ENCODE measurements around the gene CNIH3.
"Not testable (repeated sequence)": the region's sequence is repeated elsewhere in the genome, so short reads cannot be mapped to it uniquely, and the experiment has no call there.

The CNIH3 gene

GRCh38 chr1:224615861-224616755 is at the start of gene CNIH3:
TSS of gene CNIH3 (plus strand) at chr1:224616317. CDS start at chr1:224617175, 858 bp downstream.
- no peak for DNase-seq

GRCh38 chr1:224566492-224566891 is 49.6 kb upstream of the CNIH3 start:
- not testable (repeated sequence) for DNase-seq

GRCh38 chr1:224569276-224569675 is 46.8 kb upstream of the CNIH3 start:
- DNase-seq = no peak

- DNase-seq = not testable (repeated sequence)
Measured at GRCh38 chr1:224571975-224572374, 44.1 kb upstream of the CNIH3 start.

GRCh38 chr1:224579526-224579925 is 36.6 kb upstream of the CNIH3 start:
- DNase-seq = no peak

- DNase-seq = no peak
Measured at GRCh38 chr1:224580006-224580405, 36.1 kb upstream of the CNIH3 start.

- DNase-seq = no peak
Measured at GRCh38 chr1:224582041-224582440, 34.1 kb upstream of the CNIH3 start.

DNA sequence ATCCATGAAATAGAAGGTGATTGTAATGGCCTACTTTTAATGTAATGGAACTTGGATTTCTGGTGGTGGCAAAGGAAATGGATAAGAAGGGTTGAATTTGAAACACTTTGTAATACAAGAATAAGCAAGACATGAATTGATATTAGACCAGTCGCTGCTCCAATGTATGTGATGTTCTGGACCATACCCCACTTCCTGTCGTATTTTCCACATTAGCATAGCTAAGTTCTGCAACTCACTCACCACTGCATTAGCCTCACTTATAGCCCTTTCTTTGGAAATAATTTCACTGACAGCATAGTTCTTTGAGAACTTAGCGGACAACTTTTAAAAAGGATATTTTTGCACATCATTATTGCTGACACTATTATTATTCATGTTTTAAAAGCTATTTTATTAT is 32.3 kb upstream of the CNIH3 start:
- no peak for DNase-seq

GRCh38 chr1:224585051-224585450 is 31.1 kb upstream of the CNIH3 start:
- DNase-seq = no peak

DNA sequence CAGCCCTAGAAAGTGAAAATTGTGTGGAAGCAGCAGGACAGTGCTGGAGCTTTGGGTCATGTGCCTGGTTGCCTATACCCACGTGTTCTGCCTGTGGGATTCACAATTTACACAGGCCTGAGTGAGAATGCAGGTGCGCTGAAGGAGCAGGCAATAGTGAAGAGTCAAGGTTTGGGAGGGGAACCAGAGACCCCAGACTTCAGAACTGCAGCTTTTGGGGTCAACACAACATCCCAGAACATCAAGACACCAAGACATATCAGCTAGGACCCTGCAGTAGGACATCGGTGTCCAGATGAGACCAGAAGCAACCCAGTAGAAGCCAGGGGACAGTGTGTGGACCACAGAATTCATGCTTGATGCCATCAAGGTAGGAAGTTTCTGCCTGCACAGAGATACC is 29.1 kb upstream of the CNIH3 start:
- DNase-seq = no peak

- no peak for DNase-seq
Measured at GRCh38 chr1:224588515-224588914, 27.6 kb upstream of the CNIH3 start.

GRCh38 chr1:224589006-224589405 is 27.1 kb upstream of the CNIH3 start:
- DNase-seq = no peak

- no peak for DNase-seq
Measured at GRCh38 chr1:224591326-224591725, 24.8 kb upstream of the CNIH3 start.

DNA sequence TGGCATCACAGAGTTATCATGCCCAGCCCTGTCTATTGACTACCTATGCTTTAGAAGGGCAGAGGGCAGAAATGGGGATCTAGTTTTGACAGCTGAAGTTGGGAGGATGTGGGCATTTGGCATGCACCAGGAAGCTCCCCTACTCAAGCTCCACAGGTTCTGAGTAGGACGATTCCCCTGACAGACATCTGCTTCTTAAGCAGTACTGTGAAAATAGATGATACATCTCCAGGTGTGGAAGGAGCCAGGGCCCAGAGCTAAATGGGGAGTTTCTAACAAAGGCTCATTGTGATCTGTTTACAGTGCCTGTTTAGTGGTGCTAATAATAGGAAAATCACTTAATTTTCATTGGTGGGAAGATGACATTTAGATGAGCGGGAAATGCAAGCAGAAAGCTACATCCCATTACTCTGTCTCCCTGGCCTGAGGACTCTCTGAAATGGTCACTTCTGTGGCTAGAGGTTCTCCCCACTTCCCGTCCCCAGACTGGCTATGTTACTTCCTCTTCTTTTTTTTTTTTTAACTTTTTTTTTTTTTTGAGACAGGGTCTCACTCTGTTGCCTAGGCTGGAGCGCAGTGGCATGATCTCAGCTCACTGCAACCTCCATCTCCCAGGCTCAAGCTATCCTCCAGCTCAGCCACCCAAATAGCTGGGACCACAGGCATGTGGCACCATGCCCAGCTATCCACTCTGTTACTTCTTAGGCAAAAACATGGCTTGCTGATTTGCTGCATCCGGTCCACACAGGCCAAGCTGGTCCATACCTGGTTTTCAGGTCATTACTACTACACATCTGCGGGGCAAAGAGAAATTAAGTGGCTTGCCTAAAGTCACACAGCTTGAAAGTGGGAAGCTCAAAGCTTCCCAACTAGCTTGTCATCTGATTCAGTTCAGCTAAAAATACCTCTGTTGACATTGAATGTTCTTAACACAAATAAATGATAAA is 23.2 kb upstream of the CNIH3 start:
- DNase-seq = peak; percentile 74

- no peak for DNase-seq
Measured at GRCh38 chr1:224594360-224594759, 21.8 kb upstream of the CNIH3 start.

DNA sequence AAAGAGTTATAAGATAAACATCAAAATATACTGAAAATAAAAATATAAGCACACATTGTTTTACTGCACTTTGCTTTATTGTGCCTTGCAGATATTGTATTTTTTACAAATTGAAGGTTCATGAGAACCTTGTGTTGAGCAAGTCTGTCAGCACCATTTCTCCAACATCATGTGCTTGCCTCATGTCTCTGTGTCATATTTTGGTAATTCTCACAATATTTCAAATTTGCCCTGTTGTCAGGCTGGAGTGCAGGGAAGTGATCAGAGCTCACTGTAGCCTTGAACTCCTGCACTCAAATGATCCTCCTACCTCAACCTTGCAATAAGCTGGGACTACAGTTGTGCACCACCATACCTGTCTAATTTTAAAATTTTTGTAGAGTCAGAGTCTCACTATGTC is 21.3 kb upstream of the CNIH3 start:
- DNase-seq = no peak

DNA sequence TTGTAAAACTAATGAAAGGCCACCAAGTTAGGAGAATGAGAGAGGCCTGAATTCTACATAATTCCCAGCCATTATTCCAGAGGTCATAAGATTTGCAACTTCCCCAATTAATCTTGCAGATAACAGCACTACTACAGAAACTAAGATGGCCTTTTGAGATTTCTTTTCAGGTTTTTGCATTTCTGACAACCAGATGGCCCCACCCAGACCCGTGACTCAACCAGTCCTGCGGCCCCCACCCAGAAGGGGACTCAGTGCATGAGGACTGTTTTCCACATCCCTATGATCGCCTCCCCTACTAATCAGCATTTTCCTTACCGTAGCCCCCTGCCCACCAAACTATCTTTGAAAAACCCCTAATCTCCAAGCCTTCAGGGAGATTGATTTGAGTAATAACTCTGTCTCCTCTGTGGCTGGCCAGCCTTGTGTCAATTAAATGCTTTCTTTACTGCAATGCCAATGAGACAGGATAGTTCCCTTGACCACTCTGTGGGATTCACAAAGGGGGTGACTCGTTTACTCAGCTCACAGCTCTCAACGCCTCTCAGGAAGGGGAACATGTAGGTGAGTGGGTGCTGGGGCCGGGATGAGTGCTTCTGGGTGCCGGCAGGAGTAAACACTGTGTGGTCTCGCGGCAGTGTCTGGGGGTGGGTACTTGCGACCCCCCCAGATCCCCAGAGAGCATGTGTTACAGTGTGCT is 10.5 kb upstream of the CNIH3 start:
- DNase-seq = no peak

- DNase-seq = no peak
Measured at GRCh38 chr1:224607188-224608148, 8.6 kb upstream of the CNIH3 start.

DNA sequence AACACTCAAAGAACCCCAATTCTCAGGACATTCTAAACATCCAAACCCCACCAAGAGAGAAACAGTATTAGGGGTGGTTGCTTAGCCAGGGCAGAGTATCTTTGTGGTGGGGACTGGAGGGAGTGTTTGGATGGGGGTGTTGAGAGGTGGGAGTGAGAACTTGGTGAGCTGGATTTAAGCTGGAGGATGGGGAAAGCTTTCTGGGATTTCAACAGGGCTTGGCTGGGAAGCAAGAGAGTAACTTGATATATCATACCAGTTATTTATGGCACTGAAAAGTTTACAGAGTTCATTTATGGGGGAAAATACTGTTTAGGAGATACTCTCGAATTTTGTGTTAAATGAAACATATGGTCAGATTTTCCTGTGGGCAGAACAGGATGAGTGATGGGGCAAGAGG is 6.8 kb upstream of the CNIH3 start:
- no peak for DNase-seq

DNA sequence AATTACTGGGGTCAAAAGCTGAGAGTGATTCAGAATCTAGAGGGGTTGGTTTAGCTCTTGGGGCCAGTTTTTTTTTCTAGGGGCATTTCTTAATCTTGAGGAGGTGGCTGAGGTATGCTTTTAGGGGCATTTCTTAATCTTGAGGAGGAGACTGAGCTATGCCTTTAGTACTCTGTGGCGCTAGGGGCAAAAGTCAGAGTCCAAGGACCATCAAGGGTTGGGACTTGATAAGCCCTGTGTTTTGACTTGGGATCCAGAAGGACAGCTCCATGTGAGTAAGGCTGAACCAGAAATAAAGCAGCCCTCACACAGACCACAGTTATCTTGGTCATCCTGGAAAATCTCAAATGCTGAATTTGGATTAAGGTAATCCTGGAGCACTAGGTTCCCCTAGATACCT is 3.9 kb upstream of the CNIH3 start:
- no peak for DNase-seq

DNA sequence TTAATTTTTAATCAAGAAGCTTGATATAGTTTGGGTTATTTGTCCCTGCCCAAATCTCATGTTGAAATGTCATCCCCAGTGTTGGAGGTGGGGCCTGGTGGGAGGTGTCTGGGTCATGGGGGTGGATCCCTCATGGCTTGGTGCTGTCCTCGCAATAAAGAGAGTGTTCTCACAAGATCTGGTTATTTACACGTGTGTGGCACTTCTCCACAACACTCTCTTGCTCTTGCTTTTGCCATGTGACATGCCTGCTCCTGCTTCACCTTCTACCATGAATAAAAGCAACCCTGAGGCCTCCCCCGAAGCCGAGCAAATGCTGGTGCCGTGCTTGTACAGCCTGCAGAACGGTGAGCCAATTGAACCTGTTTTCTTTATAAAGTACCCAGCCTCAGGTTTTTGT is 2.6 kb upstream of the CNIH3 start:
- no peak for DNase-seq

Data from AML-193 (cell line).